NCI-H2171 (cell line): ENCODE measurements around the gene SEC61B.
"Not testable (repeated sequence)": the region's sequence is repeated elsewhere in the genome, so short reads cannot be mapped to it uniquely, and the experiment has no call there.

Source experiments
- DNase-seq: peaks from one replicate; lab custom pipeline; 2025; lab: John Stamatoyannopoulos, UW

SEC61B gene

GRCh38 chr9:99192786-99193465 lies 29.2 kb upstream of the SEC61B start:
- no peak for DNase-seq

- no peak for DNase-seq
Measured at GRCh38 chr9:99193466-99193821, 28.6 kb upstream of the SEC61B start.

- DNase-seq, result not testable (repeated sequence)
Measured at GRCh38 chr9:99196484-99196883, 25.6 kb upstream of the SEC61B start.

- no peak for DNase-seq
Measured at GRCh38 chr9:99197124-99197630, 24.9 kb upstream of the SEC61B start.

GRCh38 chr9:99197987-99198386 lies 24.1 kb upstream of the SEC61B start:
- no peak for DNase-seq

- DNase-seq, result peak; percentile 97
Measured at GRCh38 chr9:99199938-99200539, 22.0 kb upstream of the SEC61B start.

- DNase-seq, result peak; percentile 72
Measured at GRCh38 chr9:99201603-99202002, 20.5 kb upstream of the SEC61B start.

- DNase-seq, result no peak
Measured at GRCh38 chr9:99210572-99210971, 11.5 kb upstream of the SEC61B start.

- DNase-seq, result no peak
Measured at GRCh38 chr9:99211746-99212145, 10.3 kb upstream of the SEC61B start.

GRCh38 chr9:99213197-99213596 lies 8.9 kb upstream of the SEC61B start:
- no peak for DNase-seq

GRCh38 chr9:99216073-99216472 lies 6.0 kb upstream of the SEC61B start:
- DNase-seq, result no peak

- no peak for DNase-seq
Measured at GRCh38 chr9:99220011-99220410, 2.1 kb upstream of the SEC61B start.

GRCh38 chr9:99221266-99221620 lies 839 bp upstream of the SEC61B start:
- no peak for DNase-seq

GRCh38 chr9:99222416-99223270 lies 561 bp downstream of the SEC61B start:
- no peak for DNase-seq

GRCh38 chr9:99224445-99224844 lies 2.4 kb downstream of the SEC61B start:
- no peak for DNase-seq

- no peak for DNase-seq
Measured at GRCh38 chr9:99226054-99226453, 4.0 kb downstream of the SEC61B start.

GRCh38 chr9:99230206-99230605 lies 8.1 kb downstream of the SEC61B start:
- no peak for DNase-seq

GRCh38 chr9:99231711-99232110 lies 9.6 kb downstream of the SEC61B start:
- no peak for DNase-seq

GRCh38 chr9:99234618-99235017 lies 12.5 kb downstream of the SEC61B start:
- DNase-seq, result no peak

GRCh38 chr9:99235069-99235468 lies 13.0 kb downstream of the SEC61B start:
- DNase-seq, result no peak

- no peak for DNase-seq
Measured at GRCh38 chr9:99235926-99236634, 14.0 kb downstream of the SEC61B start.

GRCh38 chr9:99237356-99237755 lies 15.3 kb downstream of the SEC61B start:
- no peak for DNase-seq
